Fibroblast of mammary gland (primary cell): ENCODE data around the gene CNOT6.

Experiments used
- DNase-seq: peaks from one replicate; pipeline ENCODE4 v3.0.0-alpha.2; 2010; ENCODE audit warnings: low read depth
- H3K4me3 ChIP-seq: 2 replicates; pipeline ENCODE4 v1.5.1; 2011; ENCODE audit warnings: low read depth, mild to moderate bottlenecking, low read length, moderate library complexity; ENCODE audit not compliant: control insufficient read depth
- CTCF ChIP-seq: conservative IDR thresholded peaks from 2 replicates; pipeline ENCODE4 v1.5.1; 2011; ENCODE audit warnings: low read depth, low read length, inconsistent platforms; ENCODE audit not compliant: control insufficient read depth, insufficient read depth

CNOT6 gene

GRCh38 chr5:180619563-180619915, 125.4 kb downstream of the CNOT6 start:
- DNase-seq, result no peak
- no peak overlapping the region for H3K4me3 ChIP-seq
- no peak for TF ChIP-seq CTCF

DNA sequence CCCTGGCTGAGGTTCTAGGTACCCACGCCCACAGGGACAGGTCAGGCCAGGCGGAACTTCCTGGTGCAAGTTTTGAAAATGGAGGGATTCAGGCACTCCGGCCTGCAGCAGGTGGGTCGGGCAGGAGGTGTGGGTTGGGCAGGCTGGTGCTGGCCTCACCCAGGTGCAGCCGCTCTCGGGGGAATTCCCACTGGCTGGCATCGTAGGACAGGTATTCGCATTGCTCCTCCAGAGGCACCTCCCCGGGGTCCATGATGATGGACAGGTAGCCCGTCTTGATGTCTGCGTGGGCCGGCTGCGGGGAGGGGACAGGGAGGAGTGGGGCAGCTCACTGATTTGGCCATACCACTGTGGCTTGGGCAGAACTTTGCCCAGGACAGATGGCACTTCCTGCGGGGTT, 125.8 kb downstream of the CNOT6 start:
- H3K4me3 ChIP-seq, result no peak overlapping the region
- TF ChIP-seq CTCF, result no peak
- DNase-seq, result no peak

- no peak for TF ChIP-seq CTCF
- no peak overlapping the region for H3K4me3 ChIP-seq
- DNase-seq, result no peak
Observed at GRCh38 chr5:180621311-180621710, 127.1 kb downstream of the CNOT6 start.

GRCh38 chr5:180622910-180623309, 128.7 kb downstream of the CNOT6 start:
- no peak for TF ChIP-seq CTCF
- no peak overlapping the region for H3K4me3 ChIP-seq
- DNase-seq, result no peak

- TF ChIP-seq CTCF, result no peak
- H3K4me3 ChIP-seq, result no peak overlapping the region
- no peak for DNase-seq
Observed at GRCh38 chr5:180623411-180623834, 129.2 kb downstream of the CNOT6 start.

- H3K4me3 ChIP-seq, result no peak overlapping the region
- DNase-seq, result no peak
- no peak for TF ChIP-seq CTCF
Observed at GRCh38 chr5:180623844-180624243, 129.7 kb downstream of the CNOT6 start.

DNA sequence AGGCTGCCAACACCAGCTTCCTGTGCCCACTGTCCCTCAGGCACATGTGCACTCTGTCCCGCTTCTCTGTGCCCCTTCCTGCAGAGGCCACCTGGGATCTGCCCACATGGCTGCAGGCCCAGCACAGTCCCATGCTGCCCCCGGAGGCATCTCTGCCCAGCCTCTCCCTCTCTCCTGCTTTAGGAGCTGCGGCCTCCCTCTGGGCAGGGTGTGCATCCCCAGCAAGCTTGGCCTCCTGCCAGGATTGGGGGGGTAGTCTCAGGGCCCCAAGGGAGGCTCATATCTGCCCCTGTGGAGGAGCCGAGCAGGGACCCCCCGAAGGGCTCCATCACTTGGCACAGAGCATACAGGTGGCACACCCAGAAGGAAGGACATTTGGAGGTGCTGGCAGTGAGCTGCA, 130.4 kb downstream of the CNOT6 start:
- TF ChIP-seq CTCF, result no peak
- DNase-seq, result no peak

More for the DNA sequence above, 130.4 kb downstream of the CNOT6 start:
- no peak overlapping the region for H3K4me3 ChIP-seq
